Measurements from ENCODE around the gene POC1A. TPM values are rescaled to one million over a fixed set of nuclear protein-coding genes. Genes with fewer than 3 reads are reported as not detected.

Gene POC1A
- total and polyA plus RNA-seq, 9 of the 15 experiments (the other 6 are each of a cell fraction or from before 2014, with no cell fraction given) = 7.2 to 17.5 (median 12.1) TPM

GRCh38 chr3:52041118-52041731 is 113.0 kb downstream of the POC1A start:
- Histone ChIP-seq H2AFZ (ENCODE audit: low read depth, low read length) (no peak overlapping the region), H3K79me2 (ENCODE audit: control insufficient read depth, insufficient read depth, low read length) (no peaks in the 10 kb centered on the region), H3K9me1 (ENCODE audit: control insufficient read depth, insufficient read depth, low read length) (no peaks in the 10 kb centered on the region), H3K9ac (ENCODE audit: insufficient read depth in 1 of 2, low read depth in 2 of 2, low read length in 2 of 2) (peak overlapping the region in 1 of 2 experiments; percentile 9; a peak in 1 of 4 replicates), H3K27me3 (ENCODE audit: control insufficient read depth in 2 of 2, insufficient read depth in 2 of 2, low read length in 2 of 2) (peaks cover 0 to 22% of the 10 kb centered on the region in 2 experiments; a peak in 2 of 5 replicates), H3K4me3 (no peak overlapping the region), H3K4me1 (replicated peaks in 1 of 2; ENCODE audit: control insufficient read depth in 2 of 2, insufficient read depth in 2 of 2, low read length in 2 of 2) (peaks cover 3 to 30% of the 10 kb centered on the region in 2 experiments; a peak in 4 of 5 replicates), H4K20me1 (replicated peaks; ENCODE audit: control insufficient read depth, insufficient read depth, low read length) (no peaks in the 10 kb centered on the region), H3K27ac (ENCODE audit: extremely low read depth, low read depth, low read length) (no peak overlapping the region), H3K36me3 (ENCODE audit: control insufficient read depth, insufficient read depth, low read length) (no peaks in the 10 kb centered on the region), H3K9me3 (replicated peaks; ENCODE audit: control insufficient read depth, insufficient read depth, low read depth, low read length) (no peaks in the 10 kb centered on the region), H3K4me2 (ENCODE audit: insufficient read depth, low read length) (no peak overlapping the region)
- in situ Hi-C loops (cut with MboI) (no loop called here), intact Hi-C loops (cut with micrococcal nuclease) (no loop called here)
- TF ChIP-seq NR2C2 (CRISPR knock-in tag; IDR thresholded peaks at IDR 0.05) = no peak
- TF ChIP-seq NR2C2 (tag; IDR thresholded peaks at IDR 0.05) = no peak
- TF ChIP-seq NCOR1 (IDR thresholded peaks at IDR 0.05) = no peak
- TF ChIP-seq, protein P1, sequence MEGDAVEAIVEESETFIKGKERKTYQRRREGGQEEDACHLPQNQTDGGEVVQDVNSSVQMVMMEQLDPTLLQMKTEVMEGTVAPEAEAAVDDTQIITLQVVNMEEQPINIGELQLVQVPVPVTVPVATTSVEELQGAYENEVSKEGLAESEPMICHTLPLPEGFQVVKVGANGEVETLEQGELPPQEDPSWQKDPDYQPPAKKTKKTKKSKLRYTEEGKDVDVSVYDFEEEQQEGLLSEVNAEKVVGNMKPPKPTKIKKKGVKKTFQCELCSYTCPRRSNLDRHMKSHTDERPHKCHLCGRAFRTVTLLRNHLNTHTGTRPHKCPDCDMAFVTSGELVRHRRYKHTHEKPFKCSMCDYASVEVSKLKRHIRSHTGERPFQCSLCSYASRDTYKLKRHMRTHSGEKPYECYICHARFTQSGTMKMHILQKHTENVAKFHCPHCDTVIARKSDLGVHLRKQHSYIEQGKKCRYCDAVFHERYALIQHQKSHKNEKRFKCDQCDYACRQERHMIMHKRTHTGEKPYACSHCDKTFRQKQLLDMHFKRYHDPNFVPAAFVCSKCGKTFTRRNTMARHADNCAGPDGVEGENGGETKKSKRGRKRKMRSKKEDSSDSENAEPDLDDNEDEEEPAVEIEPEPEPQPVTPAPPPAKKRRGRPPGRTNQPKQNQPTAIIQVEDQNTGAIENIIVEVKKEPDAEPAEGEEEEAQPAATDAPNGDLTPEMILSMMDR (IDR thresholded peaks at IDR 0.05 in 2 of 3, conservative IDR thresholded peaks at IDR 0.05 in 1 of 3; ENCODE audit: insufficient read depth in 2 of 3, low read depth in 1 of 3, low read length in 3 of 3) = peak in 2 of 3 experiments; percentile 4 to 37; a peak in 2 of 6 replicates
- TF ChIP-seq PCBP1 (IDR thresholded peaks at IDR 0.05; ENCODE audit: low read depth, low read length, poor library complexity, severe bottlenecking) = no peak
- FAIRE-seq (no peak), DNase-seq (ENCODE audit: extremely low read depth in 1 of 4, low spot score in 3 of 4) (peak in 1 of 4 experiments; percentile 17), ATAC-seq (peak; percentile 22; the same call in 2 of the 3 replicates)
- CTCF ChIA-PET (ENCODE audit: low intra/inter-chr PET ratio) = no interaction called here
- 7% methylated on average over 7 of the region's 10 CpGs for WGBS (ENCODE audit: insufficient coverage, low coverage, missing lambda C conversion rate)
- BruUV-seq (replicated peaks) = no TSS peak
- POLR2A ChIA-PET = interaction anchor here (0.5 to 1.5 kb wide), 3 partner anchors 12 to 183 kb away, joined by 3 to 8 read pairs (median 3); partner anchors contain the start of gene RPL29

Data from K562 (cell line).